K562 (cell line): ENCODE data around the gene LENEP.

Source experiments
- SAP30 ChIP-seq: fragments of 200-600 bp; sonication (generic); IDR thresholded peaks from 2 replicates; pipeline ENCODE4 v1.6.1; 2012; ENCODE audit warnings: borderline replicate concordance, low read depth, mild to moderate bottlenecking, moderate library complexity, low read length, control low read depth, inconsistent platforms; ENCODE audit not compliant: insufficient read depth, poor library complexity, severe bottlenecking
- SIRT6 ChIP-seq: IDR thresholded peaks from one replicate; pipeline ENCODE4 v1.6.1; 2012; ENCODE audit warnings: low read depth, mild to moderate bottlenecking, control low read depth, inconsistent platforms, low read length, moderate library complexity
- TCF3 ChIP-seq: sonication (generic); formaldehyde crosslinking; IDR thresholded peaks from 2 replicates; pipeline ENCODE4 v1.4.0; 2020; ENCODE audit warnings: mild to moderate bottlenecking, missing genetic modification reagents
- TEAD4 ChIP-seq, 2 experiments: sonication (generic) in 1 of 2; formaldehyde crosslinking in 1 of 2; IDR thresholded peaks; 2 replicates each; pipeline versions ENCODE4 v1.6.1 to v1.8.0; 2012 to 2022; ENCODE audit warnings: borderline replicate concordance in 1 of 2, inconsistent platforms in 1 of 2, low read length in 1 of 2, mild to moderate bottlenecking in 1 of 2, missing genetic modification reagents in 1 of 2
- ZBTB26 ChIP-seq: fragments of 450-650 bp; formaldehyde crosslinking; IDR thresholded peaks from 2 replicates; pipeline ENCODE4 v1.4.0; 2022; ENCODE audit warnings: missing genetic modification characterization
- TF ChIP-seq, protein P1 (sequence below): sonication (generic); formaldehyde crosslinking; IDR thresholded peaks from 2 replicates; pipeline ENCODE4 v1.8.0; 2022; ENCODE audit warnings: missing genetic modification reagents, mild to moderate bottlenecking, borderline replicate concordance
- TF ChIP-seq, protein P2 (sequence below): fragments of 250-450 bp; sonication (Bioruptor Pico); IDR thresholded peaks from 2 replicates; pipeline ENCODE4 v1.8.0; 2021; ENCODE audit warnings: moderate library complexity, mild to moderate bottlenecking, inconsistent platforms
- TF ChIP-seq, protein P3 (sequence below): fragments of 250-450 bp; sonication (Bioruptor Pico); IDR thresholded peaks from 2 replicates; pipeline ENCODE4 v1.4.0; 2020; ENCODE audit warnings: borderline replicate concordance

- TF ChIP-seq ZBTB26 (CRISPR knock-in tag) = no peak
- no peak for TF ChIP-seq SAP30
- TF ChIP-seq, protein P1, sequence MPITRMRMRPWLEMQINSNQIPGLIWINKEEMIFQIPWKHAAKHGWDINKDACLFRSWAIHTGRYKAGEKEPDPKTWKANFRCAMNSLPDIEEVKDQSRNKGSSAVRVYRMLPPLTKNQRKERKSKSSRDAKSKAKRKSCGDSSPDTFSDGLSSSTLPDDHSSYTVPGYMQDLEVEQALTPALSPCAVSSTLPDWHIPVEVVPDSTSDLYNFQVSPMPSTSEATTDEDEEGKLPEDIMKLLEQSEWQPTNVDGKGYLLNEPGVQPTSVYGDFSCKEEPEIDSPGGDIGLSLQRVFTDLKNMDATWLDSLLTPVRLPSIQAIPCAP (CRISPR knock-in tag) = no peak
- TF ChIP-seq SIRT6 = no peak
- no peak for TF ChIP-seq TEAD4 (IDR thresholded peaks at IDR 0.05; ENCODE audit: low read length)
- no peak for TF ChIP-seq TEAD4 (CRISPR knock-in tag; IDR thresholded peaks at IDR 0.05; ENCODE audit: borderline replicate concordance)
- TF ChIP-seq, protein P2, sequence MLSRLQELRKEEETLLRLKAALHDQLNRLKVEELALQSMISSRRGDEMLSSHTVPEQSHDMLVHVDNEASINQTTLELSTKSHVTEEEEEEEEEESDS (CRISPR knock-in tag) = no peak
- TF ChIP-seq, protein P3, sequence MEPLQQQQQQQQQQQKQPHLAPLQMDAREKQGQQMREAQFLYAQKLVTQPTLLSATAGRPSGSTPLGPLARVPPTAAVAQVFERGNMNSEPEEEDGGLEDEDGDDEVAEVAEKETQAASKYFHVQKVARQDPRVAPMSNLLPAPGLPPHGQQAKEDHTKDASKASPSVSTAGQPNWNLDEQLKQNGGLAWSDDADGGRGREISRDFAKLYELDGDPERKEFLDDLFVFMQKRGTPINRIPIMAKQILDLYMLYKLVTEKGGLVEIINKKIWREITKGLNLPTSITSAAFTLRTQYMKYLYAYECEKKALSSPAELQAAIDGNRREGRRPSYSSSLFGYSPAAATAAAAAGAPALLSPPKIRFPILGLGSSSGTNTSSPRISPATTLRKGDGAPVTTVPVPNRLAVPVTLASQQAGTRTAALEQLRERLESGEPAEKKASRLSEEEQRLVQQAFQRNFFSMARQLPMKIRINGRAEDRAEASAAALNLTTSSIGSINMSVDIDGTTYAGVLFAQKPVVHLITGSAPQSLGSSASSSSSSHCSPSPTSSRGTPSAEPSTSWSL (CRISPR knock-in tag) = no peak
- TF ChIP-seq TCF3 (CRISPR knock-in tag) = no peak
Observed at GRCh38 chr1:155043793-155044192, 50.4 kb downstream of the LENEP start.
